Nephron progenitor cell (in vitro differentiated cells): ENCODE data around the gene CNNM2.
A peak's percentile ranks its signal among the peaks of the same experiment; 100 is the strongest.

Experiments
- DNase-seq: peaks from one replicate; pipeline ENCODE4 v3.0.0; 2021
- H3K27ac Mint-ChIP-seq: 2 replicates; pipeline ENCODE4 v1.8.0; 2021; ENCODE audit warnings: mild to moderate bottlenecking, moderate library complexity, mixed read lengths
- H3K27me3 Mint-ChIP-seq: 2 replicates; pipeline ENCODE4 v1.8.0; 2021; ENCODE audit warnings: mild to moderate bottlenecking, low read depth, mixed read lengths; ENCODE audit not compliant: poor library complexity
- H3K36me3 Mint-ChIP-seq: 2 replicates; pipeline ENCODE4 v1.8.0; 2021; ENCODE audit warnings: low read depth, mixed read lengths
- H3K4me1 Mint-ChIP-seq: 2 replicates; pipeline ENCODE4 v1.8.0; 2021; ENCODE audit warnings: mixed read lengths
- H3K4me3 Mint-ChIP-seq: 2 replicates; pipeline ENCODE4 v1.8.0; 2021; ENCODE audit warnings: mild to moderate bottlenecking, moderate library complexity, mixed read lengths
- H3K9me3 Mint-ChIP-seq: 2 replicates; pipeline ENCODE4 v1.8.0; 2021; ENCODE audit warnings: mild to moderate bottlenecking, moderate library complexity, mixed read lengths
- CTCF ChIP-seq: fragments of 200-600 bp; sonication (generic); IDR thresholded peaks from 2 replicates; pipeline ENCODE4 v1.5.0; 2021; ENCODE audit warnings: antibody characterized with exemption

Gene CNNM2

GRCh38 chr10:102918817-102919245 is 737 bp downstream of the CNNM2 start:
- Mint-ChIP-seq H3K36me3 (peaks cover 15% of the 10 kb centered on the region), H3K4me1 (peaks cover 34% of the 10 kb centered on the region), H3K9me3 (no peaks in the 10 kb centered on the region), H3K27me3 (peaks cover 44% of the 10 kb centered on the region), H3K4me3 (peak overlapping the region; percentile 93), H3K27ac (no peak overlapping the region)
- TF ChIP-seq CTCF = no peak
- no peak for DNase-seq

GRCh38 chr10:102919246-102919959 is 1.3 kb downstream of the CNNM2 start:
- H3K9me3 Mint-ChIP-seq = no peaks in the 10 kb centered on the region
- no peak for TF ChIP-seq CTCF
- H3K27ac Mint-ChIP-seq = no peak overlapping the region
- peaks cover 12% of the 10 kb centered on the region for H3K36me3 Mint-ChIP-seq
- DNase-seq = peak; percentile 29
- H3K4me3 Mint-ChIP-seq = peak overlapping the region; percentile 93
- H3K27me3 Mint-ChIP-seq = peaks cover 42% of the 10 kb centered on the region
- peaks cover 34% of the 10 kb centered on the region for H3K4me1 Mint-ChIP-seq

- Mint-ChIP-seq H3K27ac (no peak overlapping the region), H3K9me3 (no peaks in the 10 kb centered on the region), H3K4me1 (peaks cover 34% of the 10 kb centered on the region), H3K4me3 (peak overlapping the region; percentile 93), H3K36me3 (peaks cover 12% of the 10 kb centered on the region), H3K27me3 (peaks cover 47% of the 10 kb centered on the region)
- no peak for TF ChIP-seq CTCF
- DNase-seq = no peak
These were observed 2.1 kb downstream of the CNNM2 start for GRCh38 chr10:102919992-102920739.

- peaks cover 30% of the 10 kb centered on the region for H3K27me3 Mint-ChIP-seq
- peaks cover 21% of the 10 kb centered on the region for H3K36me3 Mint-ChIP-seq
- TF ChIP-seq CTCF = no peak
- no peak overlapping the region for H3K27ac Mint-ChIP-seq
- H3K4me1 Mint-ChIP-seq = peaks cover 29% of the 10 kb centered on the region
- no peak for DNase-seq
- H3K4me3 Mint-ChIP-seq = no peak overlapping the region
- peaks cover 7% of the 10 kb centered on the region for H3K9me3 Mint-ChIP-seq
These were observed 5.5 kb downstream of the CNNM2 start for GRCh38 chr10:102923601-102924000.

GRCh38 chr10:102926842-102927241 is 8.7 kb downstream of the CNNM2 start:
- Mint-ChIP-seq H3K4me3 (no peak overlapping the region), H3K27me3 (peaks cover 5% of the 10 kb centered on the region), H3K9me3 (peaks cover 26% of the 10 kb centered on the region), H3K4me1 (peaks cover under 1% of the 10 kb centered on the region), H3K27ac (no peak overlapping the region), H3K36me3 (peaks cover 31% of the 10 kb centered on the region)
- no peak for TF ChIP-seq CTCF
- no peak for DNase-seq
